ENCODE measurements around the gene CHD6.

GRCh38 chr20:41512624-41513023 is 105.6 kb downstream of the CHD6 start:
- TF ChIP-seq RAD21 (IDR thresholded peaks at IDR 0.05; ENCODE audit: low read depth) = no peak
- TF ChIP-seq CREB1 (IDR thresholded peaks at IDR 0.05; ENCODE audit: low read depth) = no peak
- no peak for TF ChIP-seq MAX (IDR thresholded peaks at IDR 0.05)
- TF ChIP-seq ZBTB7A (IDR thresholded peaks at IDR 0.05; ENCODE audit: low read depth) = no peak

Measured in Ishikawa (cell line).